ENCODE data around the gene ARHGAP9.

DNA sequence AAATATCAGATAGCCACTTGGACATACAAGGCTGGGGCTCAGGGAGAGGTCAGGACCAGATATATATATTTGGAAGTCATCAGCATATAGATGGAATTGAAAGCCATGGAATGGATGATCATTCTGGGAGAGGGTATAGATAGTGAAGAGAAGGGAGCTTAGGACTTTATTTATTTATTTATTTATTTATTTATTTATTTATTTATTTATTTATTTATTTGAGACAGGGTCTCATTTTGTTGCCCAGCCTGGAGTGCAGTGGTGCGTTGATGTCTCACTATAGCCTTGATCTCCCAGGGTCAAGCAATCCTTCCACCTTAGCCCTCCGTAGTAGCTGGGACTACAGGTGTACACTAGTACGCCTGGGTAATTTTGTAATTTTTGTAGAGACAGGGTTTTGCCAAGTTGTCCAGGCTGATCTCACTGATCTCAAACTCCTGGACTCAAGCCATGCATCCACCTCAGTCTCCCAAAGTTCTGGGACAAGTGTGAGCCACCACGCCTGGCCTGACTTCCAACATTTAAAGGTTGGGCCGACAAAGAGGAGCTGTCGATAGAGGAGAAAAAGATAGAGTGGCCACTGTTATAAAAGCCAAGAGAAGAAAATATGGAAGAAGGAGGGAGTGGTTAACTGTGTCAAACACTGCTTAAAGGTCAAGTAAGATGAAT, 33.2 kb downstream of the ARHGAP9 start:
- TF ChIP-seq, protein P1, sequence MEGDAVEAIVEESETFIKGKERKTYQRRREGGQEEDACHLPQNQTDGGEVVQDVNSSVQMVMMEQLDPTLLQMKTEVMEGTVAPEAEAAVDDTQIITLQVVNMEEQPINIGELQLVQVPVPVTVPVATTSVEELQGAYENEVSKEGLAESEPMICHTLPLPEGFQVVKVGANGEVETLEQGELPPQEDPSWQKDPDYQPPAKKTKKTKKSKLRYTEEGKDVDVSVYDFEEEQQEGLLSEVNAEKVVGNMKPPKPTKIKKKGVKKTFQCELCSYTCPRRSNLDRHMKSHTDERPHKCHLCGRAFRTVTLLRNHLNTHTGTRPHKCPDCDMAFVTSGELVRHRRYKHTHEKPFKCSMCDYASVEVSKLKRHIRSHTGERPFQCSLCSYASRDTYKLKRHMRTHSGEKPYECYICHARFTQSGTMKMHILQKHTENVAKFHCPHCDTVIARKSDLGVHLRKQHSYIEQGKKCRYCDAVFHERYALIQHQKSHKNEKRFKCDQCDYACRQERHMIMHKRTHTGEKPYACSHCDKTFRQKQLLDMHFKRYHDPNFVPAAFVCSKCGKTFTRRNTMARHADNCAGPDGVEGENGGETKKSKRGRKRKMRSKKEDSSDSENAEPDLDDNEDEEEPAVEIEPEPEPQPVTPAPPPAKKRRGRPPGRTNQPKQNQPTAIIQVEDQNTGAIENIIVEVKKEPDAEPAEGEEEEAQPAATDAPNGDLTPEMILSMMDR (IDR thresholded peaks at IDR 0.05; ENCODE audit: insufficient read depth, low read length, poor library complexity, severe bottlenecking): no peak
- no peak for TF ChIP-seq EZH2phosphoT487 (conservative IDR thresholded peaks at IDR 0.05; ENCODE audit: low read length)

All from SU-DHL-6 (cell line).